Measurements from ENCODE around the gene C18orf32. TPM values are rescaled to one million over a fixed set of nuclear protein-coding genes. Genes with fewer than 3 reads are reported as not detected.
A peak's percentile ranks its signal among the peaks of the same experiment; 100 is the strongest.

The C18orf32 gene
- polyA plus RNA-seq, 3 donors = 27.5 to 134 (median 115) TPM

DNA sequence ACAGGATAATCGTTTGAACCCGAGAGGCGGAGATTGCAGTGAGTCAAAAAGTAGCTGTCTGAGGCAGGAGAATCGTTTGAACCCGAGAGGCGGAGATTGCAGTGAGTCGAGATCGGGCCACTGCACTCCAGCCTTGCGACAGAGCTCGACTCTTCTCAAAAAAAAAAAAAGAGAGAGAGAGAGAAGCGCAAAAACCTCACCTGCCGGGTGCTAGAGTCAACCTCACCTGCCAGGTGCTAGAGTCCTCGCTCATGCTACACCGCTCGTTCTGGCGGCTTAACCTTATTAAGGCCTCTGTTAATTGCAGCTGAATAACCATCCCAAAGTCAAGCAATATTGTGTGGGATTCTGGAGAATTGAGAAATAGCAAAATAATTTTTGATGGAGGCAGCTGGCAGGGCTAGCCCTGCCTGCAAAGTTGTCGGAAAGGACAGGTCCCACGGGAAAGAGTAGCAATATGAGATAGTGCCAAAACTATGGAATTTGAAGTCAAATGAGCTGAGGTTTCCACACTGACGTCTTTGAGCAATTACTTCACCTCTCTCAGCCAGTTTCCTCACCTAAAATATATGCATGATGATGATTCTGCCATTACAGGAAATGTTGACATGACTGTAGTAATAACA lies 25.9 kb downstream of the C18orf32 start:
- Histone ChIP-seq H3K4me3 (replicated peaks in 1 of 3; ENCODE audit: low read depth in 2 of 3, low read length in 3 of 3) (peak overlapping the region in 2 of 3 experiments; percentile 66 to 98), H3K9me3 (replicated peaks in 1 of 2; ENCODE audit: control insufficient read depth in 1 of 2, insufficient read depth in 1 of 2, low read length in 2 of 2) (no peaks in the 10 kb centered on the region), H3K4me1 (ENCODE audit: control insufficient read depth in 1 of 2, insufficient read depth in 2 of 2, low read length in 2 of 2) (peaks cover 17 to 25% of the 10 kb centered on the region in 2 donors), H2AFZ (ENCODE audit: insufficient read depth, low read depth, low read length, poor library complexity, severe bottlenecking) (peak overlapping the region; percentile 97), H4K20me1 (ENCODE audit: insufficient read depth, low read length) (peaks cover 35% of the 10 kb centered on the region), H3K79me2 (ENCODE audit: insufficient read depth, low read length) (peaks cover 43% of the 10 kb centered on the region), H3K27me3 (ENCODE audit: control insufficient read depth in 2 of 2, insufficient read depth in 2 of 2, low read length in 2 of 2) (no peaks in the 10 kb centered on the region), H3K27ac (ENCODE audit: low read depth in 1 of 2, low read length in 2 of 2) (peak overlapping the region in 1 of 2 donors; percentile 92), H3K9ac (ENCODE audit: insufficient read depth, low read length, poor library complexity, severe bottlenecking) (peak overlapping the region; percentile 98), H3K36me3 (replicated peaks in 1 of 2; ENCODE audit: control insufficient read depth in 1 of 2, insufficient read depth in 2 of 2, low read length in 2 of 2) (no peaks in the 10 kb centered on the region), H3K4me2 (replicated peaks; ENCODE audit: extremely low read depth, low read length, poor library complexity, severe bottlenecking) (peak overlapping the region; percentile 94)
- Mint-ChIP-seq H3K27me3 (ENCODE audit: low read depth in 3 of 3) (peaks cover 0 to 2% (median 2%) of the 10 kb centered on the region in 3 donors), H3K27ac (peak overlapping the region in 5 of 7 donors; percentile 70 to 86 (median 76)), H3K4me1 (peaks cover 24% of the 10 kb centered on the region), H3K9me3 (peaks cover 0 to 2% (median 0%) of the 10 kb centered on the region in 7 donors), H3K36me3 (peaks cover 2 to 4% of the 10 kb centered on the region in 2 donors), H3K4me3 (peak overlapping the region; percentile 85 to 94)
- DNase-seq = peak in 1 of 3 donors; percentile 8
- intact Hi-C loops (cut with micrococcal nuclease) = loop anchor here (1.0 to 2.0 kb wide), 2 partner anchors 26 to 31 kb away; partner anchors contain the start of genes C18orf32 (in 1 of the 2) and RPL17 (in 1 of the 2)
- 55% methylated on average over 8 of the region's 19 CpGs for WGBS (ENCODE audit: insufficient coverage)
- TF ChIP-seq, protein P1, sequence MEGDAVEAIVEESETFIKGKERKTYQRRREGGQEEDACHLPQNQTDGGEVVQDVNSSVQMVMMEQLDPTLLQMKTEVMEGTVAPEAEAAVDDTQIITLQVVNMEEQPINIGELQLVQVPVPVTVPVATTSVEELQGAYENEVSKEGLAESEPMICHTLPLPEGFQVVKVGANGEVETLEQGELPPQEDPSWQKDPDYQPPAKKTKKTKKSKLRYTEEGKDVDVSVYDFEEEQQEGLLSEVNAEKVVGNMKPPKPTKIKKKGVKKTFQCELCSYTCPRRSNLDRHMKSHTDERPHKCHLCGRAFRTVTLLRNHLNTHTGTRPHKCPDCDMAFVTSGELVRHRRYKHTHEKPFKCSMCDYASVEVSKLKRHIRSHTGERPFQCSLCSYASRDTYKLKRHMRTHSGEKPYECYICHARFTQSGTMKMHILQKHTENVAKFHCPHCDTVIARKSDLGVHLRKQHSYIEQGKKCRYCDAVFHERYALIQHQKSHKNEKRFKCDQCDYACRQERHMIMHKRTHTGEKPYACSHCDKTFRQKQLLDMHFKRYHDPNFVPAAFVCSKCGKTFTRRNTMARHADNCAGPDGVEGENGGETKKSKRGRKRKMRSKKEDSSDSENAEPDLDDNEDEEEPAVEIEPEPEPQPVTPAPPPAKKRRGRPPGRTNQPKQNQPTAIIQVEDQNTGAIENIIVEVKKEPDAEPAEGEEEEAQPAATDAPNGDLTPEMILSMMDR (IDR thresholded peaks at IDR 0.05) = no peak

DNA sequence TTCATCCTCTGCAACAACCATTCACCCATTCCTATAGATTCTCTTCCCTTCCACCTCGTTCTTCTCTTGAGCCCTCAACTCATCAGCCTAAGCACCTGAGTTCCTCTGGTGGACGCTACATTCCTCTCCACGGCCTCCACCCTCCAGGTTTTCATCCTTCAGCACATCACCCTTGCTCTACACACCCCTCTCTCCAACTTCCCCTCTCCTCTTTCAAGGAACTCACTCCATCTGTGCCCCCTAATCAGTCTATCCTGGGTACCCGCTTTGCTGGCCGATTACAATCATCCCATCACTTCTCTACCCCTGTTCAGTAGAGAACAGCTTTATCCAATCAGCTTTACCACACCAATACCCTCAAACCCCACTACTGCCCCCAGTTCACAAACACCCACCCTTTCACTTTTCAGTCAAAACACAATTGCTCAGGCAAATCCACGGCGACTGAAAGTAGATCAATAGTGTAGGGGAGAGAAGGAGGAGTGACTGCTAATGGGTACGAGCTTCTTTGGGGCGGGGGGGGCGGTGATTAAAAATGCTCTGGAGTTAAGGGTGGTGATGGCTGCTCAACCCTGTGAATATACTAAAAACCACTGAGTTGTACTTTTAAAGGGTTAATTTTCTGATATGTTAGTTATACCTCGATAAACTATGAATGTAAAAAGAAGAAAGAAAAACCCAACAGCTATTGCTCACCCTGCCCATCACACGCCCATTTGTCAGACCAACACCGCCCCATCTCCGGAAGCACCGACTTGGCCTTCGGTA lies 27.4 kb downstream of the C18orf32 start:
- 21% methylated on average over 9 of the region's 16 CpGs for WGBS (ENCODE audit: insufficient coverage)
- H3K9me3 Mint-ChIP-seq = peaks cover 0 to 3% (median 0%) of the 10 kb centered on the region in 7 donors

More for the DNA sequence above, 27.4 kb downstream of the C18orf32 start:
- intact Hi-C loops (cut with micrococcal nuclease) = loop anchor here in 1 of 2 donors (2.0 kb wide), 1 partner anchor 27 kb away; the partner anchor contains the start of gene C18orf32
- H3K36me3 ChIP-seq (replicated peaks in 1 of 2; ENCODE audit: control insufficient read depth in 1 of 2, insufficient read depth in 2 of 2, low read length in 2 of 2) = no peaks in the 10 kb centered on the region
- peak; percentile 29 to 58 (median 40) for DNase-seq
- peaks cover 9 to 10% of the 10 kb centered on the region in 2 donors for H3K36me3 Mint-ChIP-seq
- H3K4me1 ChIP-seq (ENCODE audit: control insufficient read depth in 1 of 2, insufficient read depth in 2 of 2, low read length in 2 of 2) = peaks cover 17 to 25% of the 10 kb centered on the region in 2 donors
- TF ChIP-seq, protein P1 (IDR thresholded peaks at IDR 0.05) = no peak
- H3K27ac Mint-ChIP-seq = peak overlapping the region; percentile 44 to 86 (median 70)
- peaks cover 0 to 2% (median 1%) of the 10 kb centered on the region in 3 donors for H3K27me3 Mint-ChIP-seq (ENCODE audit: low read depth in 3 of 3)
- H3K4me1 Mint-ChIP-seq = peaks cover 24% of the 10 kb centered on the region
- H3K4me2 ChIP-seq (replicated peaks; ENCODE audit: extremely low read depth, low read length, poor library complexity, severe bottlenecking) = peak overlapping the region; percentile 94
- H3K9ac ChIP-seq (ENCODE audit: insufficient read depth, low read length, poor library complexity, severe bottlenecking) = peak overlapping the region; percentile 98
- H3K79me2 ChIP-seq (ENCODE audit: insufficient read depth, low read length) = peaks cover 57% of the 10 kb centered on the region
- H3K4me3 Mint-ChIP-seq = peak overlapping the region; percentile 85 to 94
- peaks cover 40% of the 10 kb centered on the region for H4K20me1 ChIP-seq (ENCODE audit: insufficient read depth, low read length)
- peak overlapping the region in 1 of 2 donors; percentile 92 for H3K27ac ChIP-seq (ENCODE audit: low read depth in 1 of 2, low read length in 2 of 2)
- H3K27me3 ChIP-seq (ENCODE audit: control insufficient read depth in 2 of 2, insufficient read depth in 2 of 2, low read length in 2 of 2) = no peaks in the 10 kb centered on the region
- peak overlapping the region; percentile 97 for H2AFZ ChIP-seq (ENCODE audit: insufficient read depth, low read depth, low read length, poor library complexity, severe bottlenecking)
- no peaks in the 10 kb centered on the region for H3K9me3 ChIP-seq (replicated peaks in 1 of 2; ENCODE audit: control insufficient read depth in 1 of 2, insufficient read depth in 1 of 2, low read length in 2 of 2)
- peak overlapping the region; percentile 66 to 98 (median 74) for H3K4me3 ChIP-seq (replicated peaks in 1 of 3; ENCODE audit: low read depth in 2 of 3, low read length in 3 of 3)
